Measurements from ENCODE around the gene COPZ1. TPM values are rescaled to one million over a fixed set of nuclear protein-coding genes. Genes with fewer than 3 reads are reported as not detected.

COPZ1 gene
- total RNA-seq, 1 donor, result 139 TPM

DNA sequence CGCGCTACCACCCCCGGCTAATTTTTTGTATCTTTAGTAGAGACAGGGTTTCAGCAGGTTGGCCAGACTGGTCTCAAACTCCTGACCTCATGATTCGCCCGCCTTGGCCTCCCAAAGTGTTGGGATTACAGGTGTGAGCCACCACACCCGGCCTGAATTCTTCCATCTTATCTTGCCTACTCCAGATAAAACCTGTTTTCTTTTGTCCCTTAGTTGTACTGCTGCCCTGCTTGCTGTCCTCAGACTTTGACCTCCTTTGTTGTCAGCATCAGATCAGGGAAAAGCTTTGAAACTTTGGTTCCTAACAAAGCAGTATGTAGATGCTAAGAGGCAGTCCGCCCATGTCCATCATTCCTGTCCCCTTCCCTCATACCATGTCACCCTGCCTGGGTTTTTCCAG is 15.9 kb downstream of the COPZ1 start:
- H3K4me3 ChIP-seq (ENCODE audit: low read depth, low read length), result no peak overlapping the region
- TF ChIP-seq, protein P1, sequence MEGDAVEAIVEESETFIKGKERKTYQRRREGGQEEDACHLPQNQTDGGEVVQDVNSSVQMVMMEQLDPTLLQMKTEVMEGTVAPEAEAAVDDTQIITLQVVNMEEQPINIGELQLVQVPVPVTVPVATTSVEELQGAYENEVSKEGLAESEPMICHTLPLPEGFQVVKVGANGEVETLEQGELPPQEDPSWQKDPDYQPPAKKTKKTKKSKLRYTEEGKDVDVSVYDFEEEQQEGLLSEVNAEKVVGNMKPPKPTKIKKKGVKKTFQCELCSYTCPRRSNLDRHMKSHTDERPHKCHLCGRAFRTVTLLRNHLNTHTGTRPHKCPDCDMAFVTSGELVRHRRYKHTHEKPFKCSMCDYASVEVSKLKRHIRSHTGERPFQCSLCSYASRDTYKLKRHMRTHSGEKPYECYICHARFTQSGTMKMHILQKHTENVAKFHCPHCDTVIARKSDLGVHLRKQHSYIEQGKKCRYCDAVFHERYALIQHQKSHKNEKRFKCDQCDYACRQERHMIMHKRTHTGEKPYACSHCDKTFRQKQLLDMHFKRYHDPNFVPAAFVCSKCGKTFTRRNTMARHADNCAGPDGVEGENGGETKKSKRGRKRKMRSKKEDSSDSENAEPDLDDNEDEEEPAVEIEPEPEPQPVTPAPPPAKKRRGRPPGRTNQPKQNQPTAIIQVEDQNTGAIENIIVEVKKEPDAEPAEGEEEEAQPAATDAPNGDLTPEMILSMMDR (IDR thresholded peaks at IDR 0.05; ENCODE audit: insufficient read depth, low read length), result no peak

DNA sequence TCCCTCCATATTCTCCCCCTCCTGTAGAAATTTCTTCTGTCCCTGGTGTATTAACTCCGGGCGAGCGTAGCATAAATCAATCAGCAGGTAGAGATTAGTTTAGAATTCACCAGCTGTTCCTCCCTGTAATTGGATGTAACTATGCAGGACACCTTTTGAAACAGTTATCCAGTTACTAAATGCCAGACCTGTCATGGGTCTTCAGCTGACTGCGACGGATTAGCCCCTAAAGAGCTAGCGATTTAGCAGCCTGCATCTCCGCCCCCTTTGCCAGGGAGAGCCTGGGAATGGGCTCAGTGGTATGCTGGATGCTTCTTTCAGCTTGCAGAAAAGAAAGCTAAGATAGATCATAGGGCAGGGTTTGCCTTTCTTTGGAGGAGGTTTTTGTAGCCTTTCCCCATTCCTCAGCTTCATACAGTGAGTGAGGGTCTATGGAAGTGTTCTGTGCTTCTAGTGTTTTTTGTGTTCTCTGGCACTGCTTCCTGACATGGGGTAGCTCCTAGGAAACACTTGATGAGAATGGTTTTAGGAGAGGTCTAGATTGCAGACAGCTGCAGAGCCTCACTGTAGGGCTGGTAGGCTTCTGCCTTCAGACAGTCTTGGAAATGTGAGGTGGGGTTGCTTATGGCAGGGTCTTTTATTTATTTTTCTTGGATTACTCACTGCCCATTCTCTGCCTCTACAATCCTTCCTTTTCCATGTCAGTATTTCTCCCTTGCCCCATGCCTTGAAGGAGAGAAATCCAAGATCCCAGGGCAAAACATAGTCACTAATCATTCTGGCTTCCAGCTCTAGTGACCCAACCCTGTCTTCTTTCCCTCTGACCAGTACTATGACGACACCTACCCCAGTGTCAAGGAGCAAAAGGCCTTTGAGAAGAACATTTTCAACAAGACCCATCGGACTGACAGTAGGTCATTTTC is 16.7 kb downstream of the COPZ1 start:
- DNase-seq (ENCODE audit: low read depth), result no peak
- TF ChIP-seq, protein P1 (IDR thresholded peaks at IDR 0.05; ENCODE audit: insufficient read depth, low read length), result no peak

More for the DNA sequence above, 15.9 kb downstream of the COPZ1 start:
- DNase-seq (ENCODE audit: low read depth), result no peak

DNA sequence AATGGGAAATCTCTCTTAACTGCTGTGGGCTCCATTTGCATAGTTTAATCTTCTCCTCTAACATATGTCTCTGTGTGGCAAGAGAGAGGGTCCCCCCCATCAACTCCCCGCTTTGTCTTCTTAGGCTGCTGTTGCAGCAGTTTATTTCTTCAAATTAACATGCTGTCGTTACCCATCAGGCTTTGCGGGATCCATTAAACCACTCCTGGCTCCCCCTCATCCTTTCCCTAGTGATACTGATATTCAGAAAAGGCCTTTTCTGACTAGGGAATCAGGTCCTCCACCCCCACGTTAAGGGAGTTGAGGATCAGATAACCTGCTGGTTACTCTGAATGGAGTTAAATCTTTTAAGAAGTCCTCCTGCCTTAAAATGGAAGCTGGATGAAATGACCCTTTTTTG is 24.1 kb downstream of the COPZ1 start:
- H3K4me3 ChIP-seq (ENCODE audit: low read depth, low read length), result no peak overlapping the region
- no peak for DNase-seq (ENCODE audit: low read depth)
- TF ChIP-seq, protein P1 (IDR thresholded peaks at IDR 0.05; ENCODE audit: insufficient read depth, low read length), result no peak

More for the DNA sequence above, 16.7 kb downstream of the COPZ1 start:
- H3K4me3 ChIP-seq (ENCODE audit: low read depth, low read length), result no peak overlapping the region

DNA sequence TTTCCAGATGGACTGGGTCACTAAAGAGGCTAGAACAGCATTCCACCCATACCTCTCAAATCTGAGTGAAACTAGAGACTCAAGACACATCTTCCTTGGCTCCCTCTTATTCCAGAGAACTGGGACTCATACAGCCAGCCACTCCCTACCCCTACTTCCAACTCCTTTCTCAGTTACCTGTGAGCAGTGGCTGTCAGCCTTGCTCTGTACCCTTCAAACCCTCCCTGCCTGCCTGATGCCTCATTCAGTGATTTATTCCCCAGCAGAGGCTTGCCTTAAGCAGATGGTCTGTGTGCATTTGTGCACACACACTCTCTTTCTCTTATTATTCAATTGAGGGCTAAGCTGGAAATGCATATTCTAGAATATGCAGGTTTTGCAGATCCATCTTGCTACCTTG is 24.7 kb downstream of the COPZ1 start:
- TF ChIP-seq, protein P1 (IDR thresholded peaks at IDR 0.05; ENCODE audit: insufficient read depth, low read length), result no peak
- no peak for DNase-seq (ENCODE audit: low read depth)
- H3K4me3 ChIP-seq (ENCODE audit: low read depth, low read length), result no peak overlapping the region

DNA sequence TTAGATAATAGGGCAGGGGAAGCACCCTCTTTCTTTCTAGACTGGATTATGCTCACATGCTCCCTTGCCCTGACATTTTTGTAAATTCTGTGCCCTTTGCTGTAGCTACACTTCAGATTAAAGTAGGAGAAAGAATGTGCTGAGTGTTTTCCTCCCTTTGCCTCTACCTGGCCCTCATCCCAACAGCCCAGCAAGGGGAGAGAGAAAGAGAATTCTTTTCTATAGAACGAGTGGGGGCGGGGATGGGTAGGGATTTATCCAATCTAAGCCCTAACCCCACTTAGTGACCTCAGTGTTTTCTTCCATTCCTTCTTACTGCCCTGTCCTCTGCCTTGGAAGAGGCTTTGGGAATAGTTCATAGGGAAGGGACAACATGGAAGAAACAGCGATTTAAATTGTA is 25.8 kb downstream of the COPZ1 start:
- no peak overlapping the region for H3K4me3 ChIP-seq (ENCODE audit: low read depth, low read length)
- TF ChIP-seq, protein P1 (IDR thresholded peaks at IDR 0.05; ENCODE audit: insufficient read depth, low read length), result no peak
- DNase-seq (ENCODE audit: low read depth), result no peak

DNA sequence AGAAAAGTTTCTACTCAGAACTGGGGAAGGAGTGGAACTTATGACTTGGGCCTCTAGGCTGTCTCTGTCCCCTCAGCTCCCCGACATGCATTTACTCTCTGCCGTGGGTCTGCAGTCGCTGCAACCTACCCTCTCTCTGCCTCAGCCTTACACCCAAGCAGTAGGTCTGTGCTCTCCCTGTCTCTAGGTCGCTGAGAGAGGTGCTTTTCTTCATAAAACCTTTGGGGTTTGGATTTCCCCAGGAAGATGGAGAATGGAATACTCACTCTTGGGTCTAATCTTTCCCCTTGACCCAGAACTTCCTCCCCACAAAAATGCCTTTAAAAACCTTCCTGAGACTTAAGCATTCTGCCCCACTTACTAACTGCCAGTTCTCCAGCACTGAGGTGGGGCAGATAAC is 26.4 kb downstream of the COPZ1 start:
- H3K4me3 ChIP-seq (ENCODE audit: low read depth, low read length), result no peak overlapping the region
- no peak for DNase-seq (ENCODE audit: low read depth)
- TF ChIP-seq, protein P1 (IDR thresholded peaks at IDR 0.05; ENCODE audit: insufficient read depth, low read length), result no peak

All from fibroblast of the aortic adventitia (primary cell).